NB4 (cell line): ENCODE measurements around the gene OBSL1.

Experiments used
- MYC ChIP-seq: IDR thresholded peaks from 2 replicates; pipeline ENCODE4 v1.6.1; 2011; ENCODE audit warnings: low read depth, low read length
- POLR2A ChIP-seq: IDR thresholded peaks from 2 replicates; pipeline ENCODE4 v1.6.1; 2011; ENCODE audit warnings: mild to moderate bottlenecking; ENCODE audit not compliant: insufficient read length; ENCODE audit errors: extremely low read depth
- TF ChIP-seq, protein P1 (sequence below): IDR thresholded peaks from one replicate; pipeline ENCODE4 v1.5.1; 2012; ENCODE audit warnings: low read depth, low read length

DNA sequence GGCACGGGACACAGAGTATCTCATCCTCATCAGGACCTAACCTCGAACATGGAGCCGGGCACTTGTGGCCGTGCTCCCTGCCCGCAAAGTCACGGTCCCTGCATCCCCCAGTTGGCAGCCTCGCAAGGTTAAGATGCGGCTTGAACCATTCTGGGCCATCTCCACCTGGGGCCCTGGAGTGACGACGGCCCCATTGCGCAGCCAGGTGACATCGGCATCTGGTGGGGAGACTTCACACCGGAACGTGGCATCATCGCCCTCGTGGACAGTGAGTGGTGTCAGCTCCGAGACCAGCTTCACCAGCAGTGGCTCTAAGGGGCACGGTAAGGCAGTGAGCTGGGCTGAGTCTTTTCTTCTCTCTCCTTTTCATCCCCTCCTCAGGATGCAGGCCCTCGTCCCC lies 14.9 kb downstream of the OBSL1 start:
- TF ChIP-seq POLR2A (no peak), MYC (no peak)
- TF ChIP-seq, protein P1, sequence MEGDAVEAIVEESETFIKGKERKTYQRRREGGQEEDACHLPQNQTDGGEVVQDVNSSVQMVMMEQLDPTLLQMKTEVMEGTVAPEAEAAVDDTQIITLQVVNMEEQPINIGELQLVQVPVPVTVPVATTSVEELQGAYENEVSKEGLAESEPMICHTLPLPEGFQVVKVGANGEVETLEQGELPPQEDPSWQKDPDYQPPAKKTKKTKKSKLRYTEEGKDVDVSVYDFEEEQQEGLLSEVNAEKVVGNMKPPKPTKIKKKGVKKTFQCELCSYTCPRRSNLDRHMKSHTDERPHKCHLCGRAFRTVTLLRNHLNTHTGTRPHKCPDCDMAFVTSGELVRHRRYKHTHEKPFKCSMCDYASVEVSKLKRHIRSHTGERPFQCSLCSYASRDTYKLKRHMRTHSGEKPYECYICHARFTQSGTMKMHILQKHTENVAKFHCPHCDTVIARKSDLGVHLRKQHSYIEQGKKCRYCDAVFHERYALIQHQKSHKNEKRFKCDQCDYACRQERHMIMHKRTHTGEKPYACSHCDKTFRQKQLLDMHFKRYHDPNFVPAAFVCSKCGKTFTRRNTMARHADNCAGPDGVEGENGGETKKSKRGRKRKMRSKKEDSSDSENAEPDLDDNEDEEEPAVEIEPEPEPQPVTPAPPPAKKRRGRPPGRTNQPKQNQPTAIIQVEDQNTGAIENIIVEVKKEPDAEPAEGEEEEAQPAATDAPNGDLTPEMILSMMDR, result no peak
